Stimulated activated naive CD4-positive, alpha-beta T cell treated with Interleukin-2 at 50 U/mL for 16 hours (primary cell): ENCODE data around the gene OIT3.

Source experiments
- DNase-seq: peaks from one replicate; lab custom pipeline; 2025; lab: John Stamatoyannopoulos, UW

OIT3 gene

DNA sequence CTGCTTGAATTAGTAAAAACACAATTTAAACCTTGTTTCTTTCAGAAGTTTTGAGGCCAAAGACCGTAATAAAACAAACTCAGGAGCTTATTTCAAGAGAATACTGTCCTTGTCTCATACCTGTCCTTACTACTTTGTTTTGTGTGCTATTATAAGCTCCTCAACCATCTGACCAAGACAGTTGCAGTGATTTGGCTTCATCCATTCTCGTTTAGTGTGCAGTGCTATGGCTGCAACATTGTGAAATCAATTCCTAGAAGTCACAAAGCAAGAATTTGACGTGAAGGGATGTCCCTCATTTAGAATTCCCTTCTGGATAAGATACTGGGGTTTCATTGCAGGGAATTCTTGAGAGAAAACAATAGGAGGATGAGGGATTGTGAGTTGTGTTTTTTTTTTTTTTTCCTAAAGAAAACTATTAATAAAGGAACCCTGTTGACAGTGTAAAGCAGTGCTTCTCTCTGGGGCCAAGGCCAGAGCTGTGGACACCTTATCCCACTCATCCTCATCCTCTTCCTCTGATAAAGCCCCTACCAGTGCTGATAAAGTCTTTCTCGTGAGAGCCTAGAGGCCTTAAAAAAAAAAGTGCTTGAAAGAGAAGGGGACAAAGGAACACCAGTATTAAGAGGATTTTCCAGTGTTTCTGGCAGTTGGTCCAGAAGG, at the start of gene OIT3:
Gene OIT3 (plus strand): TSS at position 604 of the 663 bp plus-strand sequence. CDS start 60 bp downstream, outside the sequence.
- DNase-seq = no peak

DNA sequence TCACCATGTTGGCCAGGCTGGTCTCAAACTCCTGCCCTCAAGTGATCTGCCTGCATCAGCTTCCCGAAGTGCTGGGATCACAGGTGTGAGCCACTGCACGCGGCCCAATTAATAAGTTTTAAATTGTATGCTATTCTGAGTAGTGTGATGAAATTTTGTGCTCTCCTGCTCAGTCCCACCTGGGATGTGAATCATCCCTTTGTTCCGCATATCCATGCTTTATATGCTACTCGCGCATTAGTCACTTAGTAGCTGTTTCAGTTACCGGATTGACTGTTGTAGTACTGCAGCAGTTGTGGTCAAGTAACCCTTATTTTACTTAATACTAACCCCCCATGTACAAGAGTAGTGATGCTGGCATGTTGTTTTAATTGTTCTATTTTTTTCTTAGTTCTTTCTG, 47.3 kb upstream of the OIT3 start:
- no peak for DNase-seq

DNA sequence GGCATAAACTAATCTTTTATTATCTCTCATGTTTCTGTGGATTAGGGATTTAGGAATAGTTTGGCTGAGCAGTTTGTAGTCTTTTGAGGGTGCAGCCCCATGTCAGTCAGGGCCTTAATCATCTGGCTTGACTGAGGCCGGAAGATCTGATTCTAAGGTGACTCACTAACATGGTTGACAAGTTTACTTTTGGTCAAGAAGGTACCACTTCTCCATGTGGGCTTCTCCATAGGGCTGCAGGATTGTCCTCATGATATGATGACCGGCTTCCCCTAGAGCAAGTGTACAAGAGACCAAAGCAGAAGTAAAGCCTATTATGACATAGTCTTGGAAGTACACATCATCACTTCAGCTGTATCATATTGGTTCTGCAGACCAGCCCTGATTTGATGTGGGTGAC, 45.9 kb upstream of the OIT3 start:
- no peak for DNase-seq

DNA sequence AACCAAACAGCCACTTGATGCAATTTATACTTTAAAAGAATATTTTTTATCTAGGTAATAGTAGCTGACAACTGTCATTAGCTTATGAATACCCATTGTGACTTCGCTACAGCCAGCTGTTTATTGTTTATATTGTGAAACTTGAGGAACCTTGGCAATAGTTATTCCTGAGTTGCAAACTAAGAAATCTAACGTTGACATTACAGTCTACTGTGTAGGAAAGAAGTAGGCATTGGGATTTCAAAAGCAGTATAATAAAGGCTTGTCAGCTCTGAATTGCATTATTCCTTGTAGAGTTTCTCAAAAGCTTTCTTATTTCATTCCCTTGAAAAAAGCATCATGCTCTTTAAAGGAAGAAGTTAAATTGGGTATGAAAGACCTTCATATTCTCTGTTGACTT, 42.7 kb upstream of the OIT3 start:
- DNase-seq = no peak

DNA sequence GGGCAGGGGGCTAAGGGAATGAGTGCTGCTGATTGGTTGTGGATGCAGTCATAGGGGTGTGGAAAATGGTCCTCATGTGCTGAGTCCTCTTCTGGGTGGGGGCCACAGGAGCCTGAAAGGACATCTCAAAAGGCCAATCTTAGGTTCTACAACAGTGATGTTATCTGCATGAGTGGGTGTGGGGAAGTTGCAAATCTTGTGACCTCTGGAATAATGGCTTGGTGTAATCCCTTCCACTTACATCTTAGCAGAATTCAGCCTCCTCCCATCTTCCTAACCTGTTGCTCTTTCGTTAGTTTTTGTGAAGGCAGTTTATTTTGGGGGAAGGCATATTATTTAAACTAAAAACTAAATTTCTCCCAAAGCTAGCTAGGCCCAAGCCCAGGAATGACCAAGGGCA, 42.0 kb upstream of the OIT3 start:
- DNase-seq = no peak

DNA sequence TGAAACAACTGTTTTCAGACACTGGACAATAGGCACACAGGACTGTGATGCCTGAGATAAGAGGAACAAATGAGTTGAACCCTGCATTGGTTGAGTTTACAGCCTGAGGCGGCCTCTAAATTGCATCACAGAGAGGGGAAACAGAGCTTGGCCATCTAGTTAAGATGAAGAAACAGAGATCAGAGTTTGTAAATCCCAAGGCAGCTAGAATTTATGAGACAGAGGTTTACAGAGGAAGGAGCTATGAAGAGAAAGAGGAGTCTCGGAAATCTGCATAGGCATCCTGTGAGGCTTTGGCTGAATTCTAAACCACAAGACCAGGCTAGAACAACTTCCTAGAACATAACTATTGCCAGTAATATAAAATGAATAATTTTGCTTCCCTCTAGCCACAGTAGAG, 41.0 kb upstream of the OIT3 start:
- DNase-seq = no peak

DNA sequence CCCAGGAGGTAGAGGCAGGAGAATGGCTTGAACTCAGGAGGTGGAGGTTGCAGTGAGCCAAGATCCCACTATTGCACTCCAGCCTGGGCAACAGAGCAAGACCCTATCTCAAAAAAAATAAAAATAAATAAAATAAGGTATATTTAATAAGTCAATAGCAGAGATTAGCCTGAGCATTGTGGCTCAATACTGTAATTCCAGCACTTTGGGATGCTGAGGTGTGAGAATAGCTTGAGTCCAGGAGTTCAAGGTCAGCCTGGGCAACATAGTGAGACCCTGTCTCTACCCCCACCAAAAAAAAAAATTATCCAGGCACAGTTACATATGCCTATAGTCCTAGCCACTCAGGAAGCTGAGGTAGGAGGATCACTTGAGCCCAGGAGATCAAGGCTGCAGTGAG, 38.4 kb upstream of the OIT3 start:
- no peak for DNase-seq

DNA sequence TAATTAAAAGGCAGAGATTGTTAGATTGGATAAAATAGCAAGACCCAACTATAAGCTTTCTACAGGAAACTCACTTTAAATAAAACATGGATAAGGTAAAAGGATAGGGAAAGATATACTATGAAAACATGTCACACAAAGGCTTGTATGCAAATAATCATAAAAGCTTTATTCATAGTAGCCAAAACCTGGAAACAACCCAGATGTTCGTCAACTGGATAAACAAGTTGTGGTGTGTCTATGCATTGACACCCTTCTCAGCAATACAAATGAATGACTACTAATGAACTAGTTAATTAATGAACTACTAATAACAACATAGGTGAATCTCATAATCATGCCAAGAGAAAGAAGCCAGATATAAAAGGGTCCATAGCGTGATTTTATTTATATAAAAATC, 37.7 kb upstream of the OIT3 start:
- DNase-seq = no peak

DNA sequence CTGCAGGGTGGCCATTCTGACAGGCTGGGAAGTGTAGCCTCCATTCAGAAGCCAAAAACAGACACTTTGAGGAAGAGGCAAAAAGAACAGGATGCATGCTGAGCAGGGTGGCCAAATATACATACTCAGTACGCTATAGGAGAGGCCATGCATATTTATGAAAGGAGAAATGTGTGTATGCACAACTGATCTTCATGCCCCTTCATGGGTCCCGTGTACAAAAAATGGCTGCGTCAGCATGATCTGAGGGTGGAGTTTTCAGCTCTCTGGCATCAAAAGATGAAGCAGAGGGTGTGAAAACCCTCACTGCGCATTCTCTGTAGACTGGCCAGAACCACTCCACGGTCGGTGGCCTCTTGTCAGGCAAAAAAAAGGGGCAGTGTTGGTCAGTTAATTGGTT, 35.5 kb upstream of the OIT3 start:
- DNase-seq = no peak

DNA sequence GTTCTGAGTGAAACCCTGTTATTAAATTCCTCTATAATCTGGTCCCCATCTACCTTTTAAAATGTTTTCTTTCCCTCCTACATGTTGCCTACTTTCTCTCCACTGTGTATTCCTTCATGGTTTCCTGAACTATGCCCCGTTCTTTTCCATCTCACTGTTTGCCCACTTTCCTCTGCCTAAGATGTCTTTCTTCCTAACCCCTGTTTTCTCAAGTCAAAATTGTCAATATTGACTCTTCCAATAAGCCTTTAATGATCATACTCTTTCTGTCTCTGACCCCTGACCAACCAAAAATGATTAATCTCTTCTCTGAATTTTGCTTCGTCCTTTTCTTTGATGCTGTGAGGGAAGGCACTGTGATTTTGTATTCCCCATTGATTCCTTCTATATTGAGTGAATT, 30.6 kb upstream of the OIT3 start:
- DNase-seq = no peak

DNA sequence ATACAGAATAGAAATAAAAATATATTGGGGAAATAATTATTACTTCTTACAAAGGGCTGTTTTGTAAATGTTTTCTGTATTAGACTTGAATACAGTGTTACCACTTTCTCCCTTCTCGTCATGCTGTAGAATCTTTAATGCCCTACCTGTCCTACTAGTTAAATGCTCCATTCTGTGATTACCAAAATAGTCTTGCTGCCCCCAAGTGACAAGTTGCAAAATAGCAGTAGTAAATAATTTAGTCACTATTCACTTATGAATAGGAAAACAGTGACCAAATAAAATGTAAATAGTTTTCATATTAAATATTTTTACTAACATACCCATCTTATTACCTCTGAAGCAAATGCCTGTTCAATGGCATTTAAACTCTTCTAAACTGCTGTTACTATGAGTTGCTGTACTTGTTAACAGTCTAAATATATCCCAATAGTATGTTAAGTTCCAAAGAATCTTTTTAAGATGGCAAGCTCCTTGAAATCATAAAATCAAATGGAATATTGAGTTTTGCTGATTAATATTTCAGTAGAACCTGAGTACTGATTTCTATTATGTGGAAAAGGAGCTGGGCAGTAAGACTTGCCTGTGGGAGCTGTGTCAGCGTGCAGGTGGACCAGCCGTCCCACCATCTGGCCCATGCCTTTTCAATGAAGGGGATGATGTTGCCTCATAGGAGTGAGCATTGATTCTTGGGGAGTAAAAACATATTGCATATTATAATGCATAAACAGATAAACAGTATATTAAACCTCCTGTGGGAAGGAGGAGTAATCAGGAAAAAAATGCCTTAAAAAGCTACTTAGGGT, 18.1 kb upstream of the OIT3 start:
- no peak for DNase-seq

DNA sequence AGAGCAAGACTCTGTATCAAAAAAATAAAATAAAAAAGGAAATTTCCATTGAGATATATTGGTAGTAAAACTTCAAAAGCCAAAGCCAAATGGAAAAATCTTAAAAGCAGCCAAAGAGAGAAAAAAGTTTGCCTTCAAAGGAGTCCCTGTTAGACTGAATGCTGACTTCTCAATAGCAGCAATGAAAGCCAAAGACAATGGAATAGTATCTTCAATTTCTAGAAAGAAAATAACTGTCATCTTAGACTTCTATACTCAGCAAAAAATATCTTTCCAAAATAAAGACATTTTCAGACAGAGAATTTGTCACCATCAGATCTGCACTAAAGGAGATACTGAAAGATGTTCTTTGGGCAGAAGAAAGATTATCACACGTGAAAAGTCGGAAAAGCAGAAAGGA, 14.3 kb upstream of the OIT3 start:
- DNase-seq = no peak

DNA sequence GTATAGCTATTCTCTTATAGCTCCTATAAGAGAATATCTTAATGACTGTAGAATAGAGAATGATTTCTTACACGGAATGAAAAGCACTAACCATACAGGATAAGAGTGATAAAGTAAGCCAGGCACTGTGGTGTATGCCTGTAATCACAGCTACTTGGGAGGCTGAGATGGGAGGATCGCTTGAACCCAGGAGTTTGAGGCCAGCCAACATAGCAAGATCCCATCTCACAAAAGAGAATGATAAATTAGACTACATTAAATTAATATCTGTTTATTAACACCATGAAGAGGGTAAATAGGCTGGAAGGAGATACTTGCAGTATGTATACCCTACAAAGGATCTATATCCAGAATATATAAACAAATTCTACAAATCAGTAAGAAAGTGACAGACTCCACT, 12.2 kb upstream of the OIT3 start:
- no peak for DNase-seq

DNA sequence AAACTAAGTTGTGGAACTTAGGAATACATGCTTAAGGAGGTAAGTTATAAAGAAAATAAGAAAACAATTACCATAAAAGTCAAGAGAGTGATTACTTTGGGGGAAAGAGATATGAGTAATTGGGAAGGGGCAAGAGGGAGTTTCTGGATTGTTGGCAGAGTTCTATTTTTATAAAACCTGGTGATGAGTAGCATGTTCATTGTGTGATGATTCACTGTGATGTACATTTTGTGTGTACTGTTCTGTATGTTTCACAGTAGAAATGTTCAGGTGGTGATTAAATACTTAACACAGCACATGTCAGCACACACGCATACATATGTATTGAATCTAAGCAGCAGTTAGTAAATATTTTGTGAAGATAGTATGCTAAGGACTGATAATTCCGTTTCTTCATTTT, 9.7 kb upstream of the OIT3 start:
- no peak for DNase-seq

DNA sequence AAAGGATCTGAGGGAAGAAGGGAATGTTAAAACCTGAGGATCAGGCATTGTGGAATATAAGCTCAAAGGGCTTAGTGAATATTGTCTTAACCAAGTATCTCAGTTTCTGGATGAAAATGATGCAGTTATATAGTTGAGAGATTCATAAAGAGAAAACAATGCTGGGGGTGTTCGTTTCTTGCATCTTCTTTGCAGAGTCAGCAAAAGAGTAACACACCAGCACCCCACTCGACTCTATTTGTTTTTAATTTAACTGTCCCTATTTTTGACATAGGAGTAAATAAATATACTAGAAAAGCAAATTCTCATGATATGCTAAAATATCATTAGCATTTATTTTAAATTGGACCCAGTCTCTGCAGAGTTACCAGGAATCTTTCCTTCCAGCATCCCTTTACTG, 7.6 kb upstream of the OIT3 start:
- DNase-seq = no peak

DNA sequence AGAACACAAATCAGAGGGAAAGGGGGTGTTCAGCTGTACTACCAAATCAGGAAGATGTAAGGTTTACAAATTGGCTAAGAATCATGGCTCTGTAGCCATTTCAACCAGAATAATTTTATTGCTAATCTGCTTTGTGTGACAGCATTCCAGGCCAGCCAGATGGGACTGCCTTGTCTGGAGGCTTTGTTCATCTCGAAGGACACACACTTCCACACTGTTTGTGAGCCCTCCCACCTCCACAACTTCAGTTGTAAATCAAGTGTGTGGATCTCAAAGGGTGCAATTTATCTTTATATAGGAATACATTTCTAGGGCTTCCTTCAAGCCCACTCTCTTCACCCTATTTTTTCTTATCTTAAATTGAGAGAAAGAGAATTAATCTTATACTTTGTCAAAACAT, 6.9 kb upstream of the OIT3 start:
- no peak for DNase-seq

DNA sequence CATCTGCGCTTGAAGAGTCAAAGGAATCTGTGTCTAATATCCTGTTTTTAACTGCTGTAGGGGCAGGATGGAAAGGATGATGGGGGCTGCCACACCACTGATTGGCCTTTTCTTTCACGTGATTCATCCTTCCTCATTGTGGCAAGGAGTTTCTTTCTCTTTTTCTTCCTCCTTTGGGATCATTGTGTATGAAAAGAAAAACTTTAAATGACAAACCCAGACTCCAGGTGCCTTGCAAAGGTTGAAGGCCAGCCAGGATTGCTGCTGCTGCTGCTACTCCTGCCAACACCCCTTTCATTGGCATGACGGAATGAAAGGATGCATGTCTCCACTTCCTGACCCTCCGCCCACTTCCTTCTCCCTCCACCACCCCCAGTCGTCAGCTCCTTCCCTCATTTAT, 6.5 kb upstream of the OIT3 start:
- no peak for DNase-seq

DNA sequence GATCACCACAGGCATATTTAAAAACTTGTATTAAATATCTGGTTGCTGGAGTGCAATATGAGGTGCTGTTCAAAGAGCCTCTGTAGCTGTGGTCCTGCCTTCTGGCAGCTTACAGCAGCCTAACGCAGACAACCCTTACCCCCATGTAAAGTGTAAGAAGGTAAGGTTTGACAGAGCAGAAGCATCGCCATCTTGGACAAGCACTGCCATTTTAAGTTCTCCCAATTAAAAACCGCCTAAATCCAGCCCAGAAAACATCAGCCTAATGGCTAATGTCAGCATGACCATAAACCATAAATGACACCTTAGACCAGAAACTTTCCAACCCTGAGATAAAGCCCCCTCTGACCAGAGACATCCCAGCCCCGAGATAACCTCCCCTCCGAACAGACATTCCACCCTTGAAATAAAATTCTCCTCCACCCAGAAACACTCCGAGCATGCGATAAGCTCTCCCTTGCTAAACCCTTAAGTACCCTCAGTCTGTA, 5.3 kb upstream of the OIT3 start:
- DNase-seq = no peak

DNA sequence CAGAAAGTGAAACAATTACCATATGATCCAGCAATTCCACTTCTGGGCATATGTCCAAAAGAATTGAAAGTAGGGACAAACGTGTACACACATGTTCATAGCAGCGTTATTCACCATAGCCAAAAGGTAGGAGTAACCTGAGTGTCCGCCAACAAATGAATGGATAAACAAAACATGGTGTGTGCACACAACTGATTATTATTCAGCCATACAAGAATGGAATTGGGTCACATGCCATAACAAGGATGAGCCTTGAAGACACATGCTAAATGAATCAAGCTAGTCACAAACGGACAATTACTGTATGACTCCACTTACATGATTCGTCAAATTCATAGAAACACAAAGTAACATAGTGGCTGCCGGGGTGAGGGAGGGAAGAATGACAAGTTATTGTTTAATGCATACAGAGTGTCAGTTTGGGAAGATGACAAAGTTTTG, 4.1 kb upstream of the OIT3 start:
- no peak for DNase-seq

DNA sequence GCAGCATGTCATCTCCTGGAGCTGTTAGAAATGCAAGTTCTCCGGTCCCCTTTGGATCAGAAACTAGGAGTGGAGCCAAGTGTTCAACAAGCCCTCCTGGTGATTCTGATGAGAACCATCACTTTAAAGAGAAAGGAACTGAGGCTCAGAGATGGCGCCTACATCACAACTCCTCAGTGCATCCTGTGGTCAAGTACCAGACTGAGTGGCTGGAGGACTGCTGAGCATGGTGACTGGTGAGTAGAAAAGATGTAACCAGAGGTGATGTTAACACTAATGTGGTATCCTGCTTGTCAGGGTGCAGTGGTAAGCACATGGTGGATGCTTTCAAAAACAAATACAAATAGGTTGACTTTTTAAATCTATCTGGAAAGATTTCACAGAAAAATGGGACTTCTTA, 3.5 kb upstream of the OIT3 start:
- no peak for DNase-seq

DNA sequence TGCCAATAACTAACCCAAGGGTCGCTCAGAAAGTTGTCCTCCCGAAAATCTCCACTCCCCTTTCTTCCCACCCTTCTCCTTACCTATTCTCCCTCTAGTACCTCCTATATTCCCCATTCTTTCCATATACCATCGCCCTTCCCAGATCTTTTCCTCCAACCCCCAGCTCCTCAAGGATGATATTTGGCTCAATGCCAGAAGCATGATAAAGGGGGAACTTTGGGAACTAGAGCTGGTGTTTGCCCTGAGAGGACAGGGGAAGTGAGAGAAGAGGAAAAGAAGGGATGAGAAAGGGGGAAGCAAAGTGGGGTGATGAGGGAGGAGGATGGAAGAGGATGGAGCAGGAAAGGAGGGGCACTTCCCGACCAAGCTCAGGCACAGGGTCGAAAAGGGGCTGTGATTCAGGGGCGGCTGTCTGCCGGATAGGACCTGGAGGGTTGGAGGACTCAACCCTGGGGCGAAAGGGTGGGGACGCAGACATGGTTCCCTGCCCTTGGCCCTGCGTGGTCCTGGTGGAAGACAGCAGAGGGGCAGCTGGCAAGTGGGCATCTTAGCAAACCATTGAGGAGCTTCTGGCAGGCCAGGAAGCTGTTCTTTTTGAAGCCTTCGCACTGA, 1.8 kb downstream of the OIT3 start:
- no peak for DNase-seq

DNA sequence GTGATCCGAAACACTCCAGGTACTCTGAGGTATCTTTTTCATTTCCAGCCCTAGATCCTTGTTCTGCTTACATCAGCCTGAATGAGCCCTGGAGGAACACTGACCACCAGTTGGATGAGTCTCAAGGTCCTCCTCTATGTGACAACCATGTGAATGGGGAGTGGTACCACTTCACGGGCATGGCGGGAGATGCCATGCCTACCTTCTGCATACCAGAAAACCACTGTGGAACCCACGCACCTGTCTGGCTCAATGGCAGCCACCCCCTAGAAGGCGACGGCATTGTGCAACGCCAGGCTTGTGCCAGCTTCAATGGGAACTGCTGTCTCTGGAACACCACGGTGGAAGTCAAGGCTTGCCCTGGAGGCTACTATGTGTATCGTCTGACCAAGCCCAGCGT, 5.1 kb downstream of the OIT3 start:
- no peak for DNase-seq

DNA sequence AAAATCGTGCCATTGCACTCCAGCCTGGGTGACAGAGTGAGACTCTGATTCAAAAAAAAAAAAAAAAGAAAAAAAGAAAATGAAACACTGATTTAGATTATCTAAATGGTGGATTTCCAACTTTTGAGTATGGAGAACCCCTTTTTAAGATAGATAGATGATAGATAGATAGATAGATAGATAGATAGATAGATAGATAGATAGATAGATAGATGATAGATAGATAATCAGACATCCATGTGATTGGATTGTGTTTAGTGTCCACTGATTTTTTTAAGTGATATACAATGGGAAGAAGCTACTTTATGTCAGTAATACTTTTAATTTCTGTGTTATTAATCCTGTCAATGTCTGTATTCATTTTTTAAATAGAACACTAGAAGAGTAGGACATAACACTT, 6.0 kb downstream of the OIT3 start:
- DNase-seq = no peak
